HG02678 (cell line): Measurements from ENCODE around the gene CEP72.

Experiments used
- ATAC-seq: cut with Tn5 transposase; IDR thresholded peaks from one replicate; pipeline ENCODE4 v1.9.1; 2021; ENCODE audit warnings: mild to moderate bottlenecking, moderate library complexity; ENCODE audit not compliant: unreplicated experiment

CEP72 gene

DNA sequence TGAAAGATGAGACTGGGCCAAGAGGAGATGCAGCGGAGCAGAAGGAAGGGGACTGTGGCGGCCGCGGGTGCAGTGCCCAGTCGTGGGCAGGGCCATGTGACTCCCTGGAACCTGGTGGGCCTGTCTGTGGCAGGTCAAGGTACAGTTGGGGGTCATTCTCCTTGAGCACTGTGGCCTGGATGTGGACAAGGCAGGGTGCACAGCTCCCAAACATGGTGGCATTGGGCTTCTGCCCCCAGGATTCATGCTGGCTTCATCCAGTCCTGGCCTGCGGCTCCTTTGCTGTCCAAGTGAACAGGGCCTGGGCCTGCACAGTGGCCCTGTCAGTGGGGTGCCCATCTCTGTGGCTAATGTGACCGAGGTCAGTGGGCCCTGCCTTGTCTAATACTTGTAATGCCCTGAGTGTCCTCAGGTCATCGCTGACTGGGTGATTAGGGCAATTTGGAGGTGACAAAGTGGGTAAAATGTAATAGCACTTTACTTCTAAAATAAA is 39.9 kb downstream of the CEP72 start:
- ATAC-seq: no peak

DNA sequence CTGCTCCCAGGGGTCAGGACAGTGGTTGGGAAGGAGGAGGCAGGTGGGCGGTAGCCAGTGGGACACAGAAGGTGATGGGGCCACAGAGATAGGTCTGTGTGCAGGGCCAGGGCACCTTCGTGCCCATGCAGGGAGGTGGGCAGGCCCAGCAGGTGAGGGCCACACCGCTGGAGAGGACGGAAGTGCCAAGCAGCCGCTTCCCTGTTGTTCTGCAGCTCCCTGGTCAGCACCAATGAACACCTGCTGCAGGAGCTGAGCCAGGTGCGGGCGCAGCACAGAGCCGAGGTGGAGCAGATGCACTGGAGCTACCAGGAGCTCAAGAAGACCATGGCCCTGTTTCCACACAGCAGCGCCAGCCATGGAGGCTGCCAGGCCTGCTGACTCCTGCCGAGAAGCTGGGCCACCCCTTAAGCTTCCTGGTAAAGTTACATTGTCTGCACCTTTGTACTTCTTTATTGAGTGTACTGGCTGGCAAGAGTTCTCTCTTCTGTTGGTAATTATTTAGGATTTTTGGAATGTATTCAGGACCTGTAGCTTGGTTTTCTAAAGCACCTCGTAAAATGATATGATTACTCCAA is 40.7 kb downstream of the CEP72 start:
- no peak for ATAC-seq

DNA sequence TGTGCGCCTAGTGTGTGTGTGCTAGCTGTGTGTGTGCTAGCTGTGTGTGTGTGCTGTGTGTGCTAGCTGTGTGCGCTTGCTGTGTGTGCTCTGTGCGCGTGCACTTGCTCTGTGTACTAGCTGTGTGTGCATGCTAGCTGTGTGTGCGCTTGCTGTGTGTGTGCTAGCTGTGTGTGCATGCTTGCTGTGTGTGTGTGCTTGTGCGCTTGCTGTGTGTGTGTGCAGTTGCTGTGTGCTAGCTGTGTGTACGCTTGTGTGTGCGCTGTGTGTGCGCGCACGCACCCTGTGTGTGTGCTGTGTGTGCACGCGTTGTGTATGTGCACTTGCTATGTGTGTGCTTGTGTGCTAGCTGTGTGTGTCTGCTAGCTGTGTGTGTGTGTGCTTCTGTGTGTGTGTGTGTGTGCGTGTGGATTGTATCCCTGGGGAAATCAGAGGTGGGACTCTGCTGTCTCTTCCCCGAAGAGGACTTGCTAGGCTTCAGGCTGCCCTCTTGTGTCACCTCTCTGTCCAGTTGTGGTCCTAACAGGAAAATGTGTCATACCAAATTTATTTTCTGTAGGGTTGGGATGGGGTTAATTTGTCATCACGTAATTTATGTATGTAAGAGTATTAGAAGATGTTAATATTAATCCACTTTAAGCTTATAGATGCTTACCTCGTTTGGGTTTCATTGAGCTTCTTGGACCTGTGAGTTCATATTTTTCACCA is 42.1 kb downstream of the CEP72 start:
- no peak for ATAC-seq

DNA sequence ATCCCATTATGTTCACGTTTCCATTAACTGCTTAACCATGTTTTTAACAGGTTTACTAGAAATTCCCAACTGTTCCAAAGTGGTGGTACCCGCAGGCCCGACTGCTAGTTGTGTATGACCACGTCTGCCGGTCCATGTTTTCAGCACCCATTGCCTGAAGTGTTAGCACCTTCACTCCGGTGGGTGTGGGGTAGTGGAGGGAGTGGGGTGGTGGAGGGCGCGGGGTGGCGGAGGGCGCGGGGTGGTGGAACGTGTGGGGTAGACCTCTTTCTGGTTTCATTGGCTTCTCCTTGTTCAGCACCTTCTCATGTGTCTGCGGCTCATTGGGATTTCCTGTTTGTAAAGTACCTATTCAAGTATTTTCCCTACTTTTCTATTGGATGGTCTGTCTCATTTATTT is 43.3 kb downstream of the CEP72 start:
- no peak for ATAC-seq

DNA sequence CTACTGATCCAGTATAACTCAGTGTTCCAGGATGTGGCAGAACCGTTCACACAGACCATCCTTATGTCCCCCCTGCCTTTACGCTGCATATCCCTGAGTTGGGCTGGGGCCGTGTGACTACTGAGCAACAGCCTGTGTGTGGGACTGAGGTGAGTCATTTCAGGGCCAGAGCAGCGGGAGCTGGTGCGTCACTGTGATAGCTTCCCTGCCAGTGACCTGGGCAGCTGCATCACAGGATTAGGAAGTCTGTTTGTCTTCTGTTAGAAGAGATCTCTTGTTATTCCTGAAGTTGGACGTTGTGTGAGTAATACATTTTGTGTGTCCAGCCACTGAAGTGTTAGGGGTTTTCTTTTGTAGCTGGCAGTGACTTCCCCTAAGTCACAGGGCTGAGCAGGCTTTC is 45.4 kb downstream of the CEP72 start:
- no peak for ATAC-seq

DNA sequence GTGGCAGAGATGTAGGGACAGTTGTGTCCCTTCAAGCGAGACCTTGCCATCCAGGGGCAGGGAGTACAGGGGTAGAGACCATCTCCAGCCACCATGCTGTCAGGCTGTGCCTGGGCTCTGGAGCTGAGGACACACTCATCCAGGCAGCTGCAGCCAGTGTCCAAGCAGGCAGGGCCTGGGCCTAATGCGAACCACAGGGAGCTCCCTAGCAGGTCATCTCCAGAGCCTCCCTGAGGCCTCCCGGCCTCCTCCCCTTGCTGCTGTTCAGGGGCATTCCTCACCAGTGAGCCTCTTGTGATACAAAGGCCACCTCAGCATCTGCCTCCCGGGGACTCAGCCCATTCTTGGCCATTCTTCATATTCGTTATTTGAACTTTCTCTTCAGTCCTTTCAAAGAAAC is 46.0 kb downstream of the CEP72 start:
- no peak for ATAC-seq

DNA sequence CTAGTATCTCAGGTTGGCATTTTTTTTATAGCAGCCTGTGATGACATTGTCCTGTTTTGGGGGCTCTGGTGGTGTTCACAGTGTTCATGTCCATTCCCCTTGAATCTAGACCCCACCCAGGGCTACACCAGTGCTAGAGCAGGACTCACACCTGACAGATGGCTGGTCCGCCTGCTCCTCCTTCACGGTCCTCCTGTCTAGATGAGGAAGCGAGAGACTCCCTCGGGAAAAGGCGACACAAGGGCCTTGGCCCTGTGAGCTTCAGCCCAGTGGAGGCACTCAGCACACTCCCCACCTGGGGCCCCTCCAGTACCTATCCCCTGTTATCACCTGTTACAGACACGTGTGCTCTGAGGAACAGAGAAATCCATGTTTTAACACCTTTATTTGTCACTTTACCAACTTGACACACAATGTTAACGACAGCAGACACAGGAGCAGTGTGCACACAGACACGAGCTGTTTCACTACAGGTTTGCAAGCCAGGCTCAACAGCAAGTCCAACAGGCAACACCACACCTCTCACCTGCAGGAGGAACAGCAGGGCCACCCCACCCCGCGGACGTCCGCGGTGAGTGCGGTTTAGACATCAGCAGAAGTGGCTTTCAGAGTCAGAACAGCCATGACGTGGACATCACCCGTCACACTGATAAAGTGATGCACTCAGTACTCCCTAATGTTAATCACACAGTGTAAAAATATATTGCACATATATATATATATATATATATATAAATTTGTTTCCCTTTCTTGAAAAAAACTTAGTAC is 47.5 kb downstream of the CEP72 start:
- no peak for ATAC-seq

DNA sequence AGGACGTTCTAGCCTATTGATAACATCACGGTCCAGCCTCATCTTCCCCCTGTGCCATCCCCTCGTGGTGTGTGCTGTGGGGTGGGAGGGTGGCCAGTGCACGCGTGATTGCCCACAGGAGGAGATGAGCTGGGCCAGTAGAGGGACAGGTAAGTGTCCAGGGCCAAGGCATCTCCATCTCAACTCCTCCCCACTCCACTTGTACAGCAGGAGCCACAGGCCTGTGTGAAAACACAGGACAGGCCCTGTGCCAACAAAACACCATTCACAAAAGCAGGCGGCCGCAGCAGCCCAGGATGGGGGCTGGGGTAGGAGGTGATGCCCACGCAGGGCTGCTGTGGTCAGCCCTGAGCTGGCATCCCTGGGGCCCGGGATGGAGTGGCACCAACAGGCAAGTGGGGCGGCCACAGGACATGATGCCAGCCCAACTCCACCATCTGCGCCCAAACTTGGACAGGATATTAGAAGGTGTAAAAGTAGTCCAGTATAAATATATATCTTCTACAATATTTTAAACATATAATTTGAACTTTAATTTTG is 48.4 kb downstream of the CEP72 start:
- no peak for ATAC-seq

DNA sequence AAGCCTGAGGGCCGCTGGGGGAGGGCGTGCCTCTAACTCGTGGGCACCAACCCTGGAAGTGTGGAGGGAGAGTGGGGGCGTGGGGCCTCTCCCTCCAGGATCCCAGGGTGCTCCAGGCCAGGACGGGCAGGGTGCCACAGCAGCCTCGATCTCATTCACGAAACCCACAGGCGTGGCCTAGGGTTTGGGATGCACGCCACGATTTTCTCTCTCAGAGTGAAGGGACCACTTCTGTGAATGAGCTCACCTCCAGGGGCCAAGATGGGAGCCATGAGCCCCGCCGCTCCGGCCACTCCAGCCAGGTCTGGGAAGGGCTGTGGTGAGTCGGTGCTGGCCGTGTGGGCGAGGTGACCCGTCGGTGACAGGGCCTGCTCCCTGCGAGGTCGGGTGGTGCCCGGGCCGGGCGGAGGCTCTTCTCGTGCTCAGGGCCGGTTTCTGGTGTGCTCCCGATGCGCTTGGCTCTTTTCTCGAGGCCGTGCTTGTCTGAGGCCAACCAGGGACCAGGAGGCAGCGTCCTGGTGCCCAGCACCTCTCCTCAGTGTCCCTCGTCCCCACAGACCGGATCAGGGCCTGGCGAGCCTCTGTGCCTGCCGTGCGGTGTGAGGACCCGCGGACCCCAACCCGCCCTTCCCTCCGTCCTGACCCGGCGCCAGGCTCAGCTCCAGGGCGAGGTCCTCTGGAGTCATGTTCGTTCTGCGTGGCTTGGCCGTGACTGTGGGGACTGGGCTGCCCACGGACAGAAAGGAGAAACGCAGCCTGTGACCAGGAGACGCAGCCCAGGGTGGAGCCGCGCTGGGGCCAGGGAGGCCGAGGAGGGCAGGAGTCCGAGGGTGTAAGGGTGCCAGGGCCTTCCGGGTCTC is 50.0 kb downstream of the CEP72 start:
- no peak for ATAC-seq

DNA sequence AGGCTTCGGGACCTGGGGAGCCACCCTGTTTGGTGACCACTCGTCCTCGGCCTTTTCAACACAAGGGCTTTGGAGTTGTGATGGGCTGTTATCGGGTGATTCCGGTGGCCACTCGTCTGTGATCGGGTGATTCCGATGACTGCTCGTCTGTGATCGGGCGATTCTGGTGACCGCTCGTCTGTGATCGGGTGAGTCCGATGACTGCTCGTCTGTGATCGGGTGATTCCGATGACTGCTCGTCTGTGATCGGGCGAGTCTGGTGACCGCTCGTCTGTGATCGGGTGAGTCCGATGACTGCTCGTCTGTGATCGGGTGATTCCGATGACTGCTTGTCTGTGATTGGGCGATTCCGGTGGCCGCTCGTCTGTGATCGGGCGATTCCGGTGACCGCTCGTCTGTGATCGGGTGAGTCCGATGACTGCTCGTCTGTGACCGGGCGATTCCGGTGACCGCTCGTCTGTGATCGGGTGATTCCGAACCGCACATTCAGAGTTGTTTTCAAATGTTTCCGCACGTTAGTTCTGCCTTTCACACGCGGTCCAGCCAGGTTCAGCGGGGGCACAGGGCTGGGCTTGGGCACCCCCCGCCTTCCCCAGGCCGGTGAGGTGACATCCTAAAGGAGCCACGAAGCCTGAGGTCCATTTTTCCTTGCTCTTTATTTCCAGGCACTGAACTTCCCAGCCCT is 50.8 kb downstream of the CEP72 start:
- ATAC-seq: no peak

DNA sequence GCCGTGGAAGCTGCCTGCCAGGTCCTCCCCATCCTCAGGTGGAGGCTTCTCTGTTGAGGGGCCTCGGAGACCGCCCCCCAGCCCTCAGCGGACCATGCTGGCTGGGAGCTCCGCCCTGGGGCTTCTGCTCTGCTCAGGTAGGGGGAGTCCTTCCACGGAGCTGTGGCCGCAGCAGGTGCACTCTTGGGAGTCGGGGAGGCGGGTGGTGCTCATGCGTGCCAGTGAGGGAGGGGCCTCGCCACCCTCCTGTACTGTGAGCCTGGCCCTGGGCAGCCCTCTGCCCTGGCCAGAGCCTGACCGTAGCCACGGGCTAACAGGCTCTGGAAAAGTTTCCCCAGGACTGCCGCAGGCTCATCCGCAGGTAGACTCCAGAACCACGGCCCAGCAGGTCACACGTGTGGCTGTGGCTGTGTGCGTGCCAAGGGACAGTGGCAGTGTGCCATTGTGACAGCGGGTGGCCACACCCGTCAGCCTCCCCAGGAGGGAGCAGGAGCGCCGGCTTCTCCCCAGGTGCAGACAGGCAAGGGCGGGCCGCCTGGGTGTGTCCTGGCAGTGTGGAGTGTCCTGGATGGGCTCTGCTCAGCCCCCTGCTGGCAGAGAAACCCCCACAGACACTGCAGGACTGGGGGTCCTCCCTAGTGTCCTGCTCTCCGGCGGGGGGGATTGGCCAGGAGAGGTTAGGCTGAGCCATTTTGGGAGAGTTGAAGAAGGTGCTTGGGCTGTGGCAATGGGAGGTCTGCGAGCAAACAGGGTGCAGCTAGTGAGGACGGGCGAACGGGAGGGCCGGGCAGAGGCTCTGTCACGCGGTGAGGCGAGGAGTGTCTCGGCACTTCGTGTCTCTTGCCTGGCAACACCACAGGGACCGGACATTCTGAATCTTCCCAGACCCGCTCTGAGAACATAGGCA is 51.5 kb downstream of the CEP72 start:
- no peak for ATAC-seq

DNA sequence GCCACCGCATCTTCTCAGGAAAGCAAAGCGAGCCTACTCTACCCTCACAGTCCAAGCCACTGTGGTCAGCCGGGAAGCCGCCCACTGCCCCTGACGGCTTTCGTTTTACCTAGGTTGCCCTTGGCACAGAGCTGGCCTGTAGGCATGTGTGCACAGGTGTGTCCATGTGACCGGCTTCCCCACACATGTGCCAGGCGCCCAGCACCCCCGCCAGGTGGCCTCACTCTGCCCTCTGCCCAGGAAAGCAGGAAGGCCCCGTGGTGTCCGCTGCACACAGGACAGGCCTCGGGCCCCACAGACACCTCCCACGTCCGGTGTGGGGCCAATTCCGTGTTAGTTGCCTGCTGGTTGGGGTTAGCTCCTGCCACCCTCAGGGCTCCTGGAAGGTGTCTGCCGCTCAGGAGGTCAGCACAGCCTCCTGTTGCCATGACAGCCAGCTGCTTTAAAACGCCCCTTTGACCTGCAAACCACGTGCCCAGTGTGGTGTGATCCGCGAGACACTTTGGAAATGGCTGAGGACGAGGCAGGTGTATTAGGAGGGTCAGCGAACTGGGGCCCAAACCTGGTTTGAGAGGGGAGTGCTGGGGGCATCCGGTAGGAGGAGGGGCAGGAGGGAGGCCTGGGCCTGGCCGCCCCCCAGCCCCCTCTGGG is 52.3 kb downstream of the CEP72 start:
- ATAC-seq: no peak

DNA sequence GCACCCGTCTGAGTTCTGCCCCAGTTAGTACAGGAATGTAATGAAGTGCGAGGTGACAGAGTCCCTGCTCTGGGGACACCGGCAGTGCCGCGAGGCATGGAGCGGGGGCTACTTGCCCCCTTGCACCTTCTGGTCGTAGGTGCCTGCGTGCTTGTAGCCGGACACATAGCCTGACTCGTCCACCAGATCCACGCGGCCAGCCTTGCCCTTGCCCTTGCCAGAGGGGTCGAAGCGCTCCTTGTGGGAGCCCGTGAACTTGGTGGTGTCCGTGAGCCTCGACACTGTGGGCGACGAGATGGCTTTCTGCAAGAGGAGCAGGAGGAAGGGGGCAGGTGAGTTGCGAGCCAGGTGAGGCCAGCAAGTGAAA is 52.8 kb downstream of the CEP72 start:
- ATAC-seq: no peak

DNA sequence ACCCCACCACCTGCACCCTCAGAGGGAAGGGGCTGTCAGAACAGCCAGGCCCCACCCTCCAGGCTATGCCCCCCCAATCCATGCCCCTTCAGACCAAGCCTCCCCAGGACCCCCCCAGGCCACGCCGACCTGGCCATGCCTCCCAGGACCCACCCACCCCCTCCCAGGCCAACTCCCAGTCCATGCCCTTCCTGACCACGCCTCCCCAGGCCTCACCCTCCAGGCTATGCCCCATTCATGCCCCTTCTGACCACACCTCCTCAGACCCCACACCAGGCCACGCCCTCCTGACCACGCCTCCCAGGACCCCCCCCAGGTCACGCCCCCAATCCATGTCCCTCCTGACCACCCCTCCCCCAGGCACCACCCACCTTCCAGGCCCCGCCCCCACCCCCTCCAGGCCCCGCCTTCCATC is 53.4 kb downstream of the CEP72 start:
- no peak for ATAC-seq

DNA sequence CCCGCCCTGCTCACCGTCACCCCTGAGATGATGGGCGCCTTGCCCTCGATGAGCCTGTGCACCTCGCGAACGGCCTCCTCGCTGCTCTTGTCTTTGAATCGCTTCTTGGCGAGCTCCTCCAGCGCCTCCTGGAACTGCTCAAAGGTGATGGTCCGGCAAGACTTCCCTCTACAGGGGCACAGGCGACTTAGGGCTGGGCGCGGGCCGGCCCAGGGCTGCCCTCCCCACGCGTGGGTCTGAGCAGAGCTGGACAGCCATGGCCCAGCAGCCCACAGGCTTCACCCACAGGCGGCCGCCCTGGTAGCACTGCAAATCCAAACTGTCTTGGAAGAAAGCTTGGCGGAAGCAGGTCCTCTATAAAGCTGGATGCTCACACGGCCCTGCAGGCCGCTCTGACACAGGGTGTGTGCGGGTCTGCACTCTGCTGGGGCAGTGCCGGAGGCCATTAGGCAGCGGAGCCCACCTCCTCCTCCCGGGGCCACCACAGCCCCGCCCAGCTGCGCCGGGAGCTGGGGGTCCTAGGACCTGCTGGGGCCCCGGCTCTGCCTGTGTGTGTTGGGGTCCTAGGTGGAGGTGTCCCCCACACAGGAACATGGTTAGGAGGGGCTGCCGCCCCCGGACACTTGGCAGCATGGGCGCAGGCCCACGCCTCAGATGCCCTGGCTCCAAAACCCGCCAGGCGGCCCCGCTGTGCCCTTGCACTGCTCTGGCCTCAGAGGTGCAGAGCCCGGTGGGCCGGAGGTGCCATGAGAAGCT is 54.0 kb downstream of the CEP72 start:
- ATAC-seq: no peak

DNA sequence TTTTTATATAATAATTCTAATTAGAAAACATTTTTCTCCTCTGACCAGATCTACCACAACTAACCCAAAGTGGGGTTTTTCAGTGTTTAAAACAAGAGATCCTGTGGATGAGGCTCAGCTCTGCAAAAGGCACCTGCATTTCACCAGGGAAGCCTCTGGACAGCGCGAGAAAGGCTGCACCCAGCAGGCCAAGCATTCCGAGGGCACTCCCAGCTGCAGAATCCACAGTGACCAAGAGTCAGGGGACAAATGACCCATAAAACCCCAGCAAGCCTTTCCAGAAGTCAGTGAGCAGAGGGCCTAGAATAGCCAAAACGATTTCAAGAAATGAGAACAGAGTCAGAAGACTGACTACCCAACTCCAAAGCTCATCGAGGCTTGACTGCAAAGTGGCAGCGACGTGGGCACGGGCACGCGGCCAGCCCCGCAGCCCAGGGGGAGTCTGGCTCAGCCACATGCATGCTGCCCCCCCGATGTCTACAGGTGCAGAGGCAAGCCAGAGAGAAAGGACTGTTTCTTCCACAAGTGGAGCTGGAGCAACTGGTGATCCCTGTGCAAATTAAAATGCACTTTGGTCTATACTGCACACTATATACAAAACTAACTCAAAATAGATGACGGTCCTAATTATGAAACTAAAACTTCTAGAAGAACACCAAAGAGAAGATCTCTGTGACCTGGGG is 54.8 kb downstream of the CEP72 start:
- no peak for ATAC-seq

DNA sequence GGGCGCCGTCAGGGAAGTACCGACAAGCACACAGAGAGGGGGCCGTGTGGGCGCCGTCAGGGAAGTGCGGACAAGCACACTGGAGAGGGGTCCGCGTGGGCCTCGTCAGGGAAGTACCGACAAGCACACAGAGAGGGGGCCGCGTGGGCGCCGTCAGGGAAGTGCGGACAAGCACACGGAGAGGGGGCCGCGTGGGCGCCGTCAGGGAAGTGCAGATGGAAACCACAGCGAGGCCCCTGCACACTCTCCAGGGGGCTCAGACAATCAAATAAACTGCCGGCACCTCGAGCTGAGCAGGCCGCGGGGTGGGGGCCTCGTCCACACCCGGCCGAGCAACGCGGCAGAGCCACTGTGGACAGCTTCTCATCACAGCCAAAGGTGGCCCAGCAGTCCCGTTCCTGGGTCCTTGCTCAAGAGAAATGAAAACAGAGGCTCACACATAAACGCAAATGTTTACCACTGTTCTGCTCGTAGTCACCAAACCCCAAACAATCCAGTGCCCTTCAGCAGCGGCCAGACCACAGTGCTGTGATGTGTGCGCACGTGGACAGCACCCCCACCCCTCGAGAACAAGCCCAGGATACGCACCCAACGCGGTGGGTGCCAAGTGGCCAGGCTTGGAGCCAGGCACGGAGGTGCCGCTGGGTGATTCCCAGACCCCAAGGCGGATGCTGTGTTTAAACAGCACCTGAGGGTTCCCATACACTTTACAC is 56.3 kb downstream of the CEP72 start:
- ATAC-seq: no peak
